ENCODE data around the gene OLR1.

DNA sequence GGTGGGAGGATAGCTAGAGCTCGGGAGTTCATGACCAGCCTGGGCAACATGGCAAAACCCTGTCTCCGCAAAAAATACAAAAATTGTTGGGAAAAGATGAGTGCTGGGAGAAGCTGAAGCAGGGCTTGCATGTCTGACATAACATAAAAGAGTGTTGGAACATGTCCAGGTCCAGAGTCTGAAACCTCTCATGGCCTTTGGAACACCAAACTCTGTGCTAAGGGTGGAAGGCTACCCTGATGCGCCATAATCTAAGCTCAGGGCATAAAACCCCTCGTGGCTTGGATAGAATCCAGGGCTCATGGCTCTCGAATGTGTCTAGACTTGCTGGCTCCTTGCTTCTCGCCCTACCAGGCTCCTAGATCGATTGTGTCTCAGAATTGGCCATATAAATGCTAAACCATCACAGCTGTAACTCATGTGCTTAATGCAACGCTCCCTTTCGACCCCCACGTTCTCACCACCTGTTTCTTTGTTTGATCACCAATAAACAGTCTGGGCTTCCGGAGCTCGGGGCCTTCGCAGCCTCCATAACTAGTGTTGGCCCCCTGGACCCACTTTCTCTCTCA, 35.2 kb downstream of the OLR1 start:
- TF ChIP-seq, protein P1, sequence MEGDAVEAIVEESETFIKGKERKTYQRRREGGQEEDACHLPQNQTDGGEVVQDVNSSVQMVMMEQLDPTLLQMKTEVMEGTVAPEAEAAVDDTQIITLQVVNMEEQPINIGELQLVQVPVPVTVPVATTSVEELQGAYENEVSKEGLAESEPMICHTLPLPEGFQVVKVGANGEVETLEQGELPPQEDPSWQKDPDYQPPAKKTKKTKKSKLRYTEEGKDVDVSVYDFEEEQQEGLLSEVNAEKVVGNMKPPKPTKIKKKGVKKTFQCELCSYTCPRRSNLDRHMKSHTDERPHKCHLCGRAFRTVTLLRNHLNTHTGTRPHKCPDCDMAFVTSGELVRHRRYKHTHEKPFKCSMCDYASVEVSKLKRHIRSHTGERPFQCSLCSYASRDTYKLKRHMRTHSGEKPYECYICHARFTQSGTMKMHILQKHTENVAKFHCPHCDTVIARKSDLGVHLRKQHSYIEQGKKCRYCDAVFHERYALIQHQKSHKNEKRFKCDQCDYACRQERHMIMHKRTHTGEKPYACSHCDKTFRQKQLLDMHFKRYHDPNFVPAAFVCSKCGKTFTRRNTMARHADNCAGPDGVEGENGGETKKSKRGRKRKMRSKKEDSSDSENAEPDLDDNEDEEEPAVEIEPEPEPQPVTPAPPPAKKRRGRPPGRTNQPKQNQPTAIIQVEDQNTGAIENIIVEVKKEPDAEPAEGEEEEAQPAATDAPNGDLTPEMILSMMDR (IDR thresholded peaks at IDR 0.05; ENCODE audit: low read depth, low read length): no peak
- no peak for TF ChIP-seq EZH2phosphoT487 (IDR thresholded peaks at IDR 0.05; ENCODE audit: low read depth)
